K562 (cell line): ENCODE data around the gene PRKCG. TPM values are rescaled to one million over a fixed set of nuclear protein-coding genes. Genes with fewer than 3 reads are reported as not detected.
A peak's percentile ranks its signal among the peaks of the same experiment; 100 is the strongest.

Experiments
- ASH1L ChIP-seq: fragments of 450-650 bp; IDR thresholded peaks from 2 replicates; pipeline ENCODE4 v1.6.1; 2018; ENCODE audit warnings: borderline replicate concordance, mild to moderate bottlenecking, low read depth; ENCODE audit not compliant: partially characterized antibody
- COPS2 ChIP-seq: fragments of 450-650 bp; conservative IDR thresholded peaks from 2 replicates; pipeline ENCODE4 v1.6.1; 2016; ENCODE audit warnings: mild to moderate bottlenecking, moderate library complexity
- CREB3 ChIP-seq: fragments of 450-650 bp; conservative IDR thresholded peaks from 2 replicates; pipeline ENCODE4 v1.6.1; 2016; ENCODE audit warnings: missing genetic modification characterization, low read depth, mild to moderate bottlenecking, missing compliant biosample characterization, moderate library complexity
- E2F5 ChIP-seq: sonication (generic); formaldehyde crosslinking; IDR thresholded peaks from 2 replicates; pipeline ENCODE4 v1.8.0; 2022; ENCODE audit warnings: mild to moderate bottlenecking, missing genetic modification reagents
- E2F8 ChIP-seq: fragments of 450-650 bp; IDR thresholded peaks from 2 replicates; pipeline ENCODE4 v1.7.1; 2018; ENCODE audit warnings: mild to moderate bottlenecking, low read depth; ENCODE audit not compliant: partially characterized antibody
- NFATC3 ChIP-seq: fragments of 450-650 bp; IDR thresholded peaks from 2 replicates; pipeline ENCODE4 v1.6.1; 2017; ENCODE audit warnings: mild to moderate bottlenecking
- PRDM10 ChIP-seq: fragments of 450-650 bp; IDR thresholded peaks from 2 replicates; pipeline ENCODE4 v1.6.1; 2018; ENCODE audit not compliant: partially characterized antibody
- PTRF ChIP-seq: fragments of 450-650 bp; IDR thresholded peaks from 2 replicates; pipeline ENCODE4 v1.6.1; 2016; ENCODE audit warnings: mild to moderate bottlenecking, missing genetic modification characterization, missing compliant biosample characterization
- SFPQ ChIP-seq: fragments of 200-400 bp; formaldehyde crosslinking; IDR thresholded peaks from 2 replicates; pipeline ENCODE4 v1.6.1; 2017; ENCODE audit warnings: mild to moderate bottlenecking, low read depth, low read length, moderate library complexity
- SMARCA4 ChIP-seq: fragments of 450-650 bp; IDR thresholded peaks from 2 replicates; pipeline ENCODE4 v1.6.1; 2016
- U2AF1 ChIP-seq: fragments of 200-400 bp; formaldehyde crosslinking; optimal IDR thresholded peaks from 2 replicates; pipeline ENCODE3; 2017; ENCODE audit warnings: mild to moderate bottlenecking, low read depth, low read length, moderate library complexity
- ZNF408 ChIP-seq: fragments of 250-450 bp; sonication (Bioruptor Pico); IDR thresholded peaks from 2 replicates; pipeline ENCODE4 v1.4.0; 2020; ENCODE audit warnings: low read depth, mild to moderate bottlenecking, moderate library complexity
- ZNF740 ChIP-seq, 3 experiments: fragments of 200-800 bp in 1 of 3; sonication (Bioruptor generic) in 1 of 3; sonication (generic) in 1 of 3; formaldehyde crosslinking in 1 of 3; IDR thresholded peaks; 2 replicates each; pipeline versions ENCODE4 v1.6.1 to v1.8.0; 2016 to 2022; ENCODE audit warnings: mild to moderate bottlenecking in 2 of 3, missing compliant biosample characterization in 2 of 3, missing genetic modification characterization in 2 of 3, missing genetic modification reagents in 1 of 3
- polyA plus RNA-seq, 8 experiments: library from polyadenylated mRNA; depleted of rRNA in 4 of 8; stranded (reverse) in 5 of 8; unstranded in 3 of 8; fragments of >200 nt; fragmentation: Nextera tagmentation in 2 of 8; fragmentation: Illumina TruSeq in 1 of 8; extraction: Ambion mirVana in 2 of 8; extraction: Trizol in 1 of 8; gene quantifications; 2 replicates each; pipeline versions ENCODE4 v1.2.1 to v1.2.3, GENCODE V29; 2011 to 2014; ENCODE audit warnings: inconsistent platforms in 1 of 8, missing spikeins in 1 of 8
- total RNA-seq, 7 experiments: library from RNA; depleted of rRNA in 6 of 7; stranded (reverse); fragments of >200 nt in 6 of 7; fragmentation: Illumina TruSeq in 2 of 7; extraction: Trizol in 2 of 7; gene quantifications; 2 replicates each; pipeline versions ENCODE4 v1.2.1 to v1.2.3, GENCODE V29; 2011 to 2021; ENCODE audit warnings: low replicate concordance in 1 of 7

The PRKCG gene
- total and polyA plus RNA-seq, 9 of the 15 experiments (the other 6 are each of a cell fraction or from before 2014, with no cell fraction given), result not detected

GRCh38 chr19:53881482-53882390 lies at the start of gene PRKCG (continued):
- TF ChIP-seq E2F5, result no peak
- no peak for TF ChIP-seq CREB3 (tag)
- no peak for TF ChIP-seq NFATC3
- TF ChIP-seq E2F8, result no peak
- no peak for TF ChIP-seq COPS2
- TF ChIP-seq ASH1L, result no peak
- peak; percentile 81 for TF ChIP-seq PRDM10
- no peak for TF ChIP-seq U2AF1
- TF ChIP-seq SFPQ, result no peak
- no peak for TF ChIP-seq PTRF (tag)
- TF ChIP-seq ZNF408, result no peak
- TF ChIP-seq ZNF740 (CRISPR knock-in tag; IDR thresholded peaks at IDR 0.05), result peak; percentile 90
- TF ChIP-seq ZNF740 (tag; IDR thresholded peaks at IDR 0.05), result no peak; a peak in 2 of 4 replicates
- peak; percentile 6; the same call in 1 of the 2 replicates for TF ChIP-seq SMARCA4
